Loucy (cell line): Measurements from ENCODE around the gene CNOT11.

ENCODE experiments used
- CTCF ChIP-seq: fragments of 200-600 bp; sonication (generic); conservative IDR thresholded peaks from 2 replicates; pipeline ENCODE4 v1.5.1; 2014; ENCODE audit warnings: mild to moderate bottlenecking, antibody characterized with exemption, low read length
- EZH2phosphoT487 ChIP-seq: fragments of 200-600 bp; IDR thresholded peaks from 2 replicates; pipeline ENCODE4 v1.6.1; 2018; ENCODE audit warnings: antibody characterized with exemption, mild to moderate bottlenecking, moderate library complexity, borderline replicate concordance

- no peak for TF ChIP-seq EZH2phosphoT487
- TF ChIP-seq CTCF: no peak
Measured at GRCh38 chr2:101208830-101209229, 43.9 kb upstream of the CNOT11 start.
